HCEC 1CT (cell line): ENCODE measurements around the gene RRP1.

Experiments used
- DNase-seq: peaks from one replicate; pipeline ENCODE4 v3.0.0-alpha.2; 2017

The RRP1 gene

DNA sequence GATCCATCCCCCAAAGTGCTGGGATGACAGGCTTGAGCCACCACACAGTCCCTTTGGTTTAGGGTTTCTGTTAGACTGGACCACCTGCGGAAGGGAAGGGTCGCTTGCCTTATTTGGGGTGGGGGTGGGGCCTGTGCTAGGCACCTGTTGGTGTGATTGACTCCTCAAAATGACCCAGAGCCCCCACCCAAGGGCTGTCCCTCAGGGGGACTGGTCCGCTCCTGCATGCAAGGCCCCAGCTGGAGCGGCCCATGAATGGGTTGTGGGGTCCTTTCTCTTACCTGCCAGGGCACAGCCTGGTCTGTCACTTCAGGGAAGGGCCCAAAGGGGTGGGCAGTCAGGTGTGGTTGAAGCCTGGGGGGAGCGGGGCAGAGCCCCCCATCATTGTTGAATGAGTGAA is 11.4 kb upstream of the RRP1 start:
- DNase-seq = no peak

DNA sequence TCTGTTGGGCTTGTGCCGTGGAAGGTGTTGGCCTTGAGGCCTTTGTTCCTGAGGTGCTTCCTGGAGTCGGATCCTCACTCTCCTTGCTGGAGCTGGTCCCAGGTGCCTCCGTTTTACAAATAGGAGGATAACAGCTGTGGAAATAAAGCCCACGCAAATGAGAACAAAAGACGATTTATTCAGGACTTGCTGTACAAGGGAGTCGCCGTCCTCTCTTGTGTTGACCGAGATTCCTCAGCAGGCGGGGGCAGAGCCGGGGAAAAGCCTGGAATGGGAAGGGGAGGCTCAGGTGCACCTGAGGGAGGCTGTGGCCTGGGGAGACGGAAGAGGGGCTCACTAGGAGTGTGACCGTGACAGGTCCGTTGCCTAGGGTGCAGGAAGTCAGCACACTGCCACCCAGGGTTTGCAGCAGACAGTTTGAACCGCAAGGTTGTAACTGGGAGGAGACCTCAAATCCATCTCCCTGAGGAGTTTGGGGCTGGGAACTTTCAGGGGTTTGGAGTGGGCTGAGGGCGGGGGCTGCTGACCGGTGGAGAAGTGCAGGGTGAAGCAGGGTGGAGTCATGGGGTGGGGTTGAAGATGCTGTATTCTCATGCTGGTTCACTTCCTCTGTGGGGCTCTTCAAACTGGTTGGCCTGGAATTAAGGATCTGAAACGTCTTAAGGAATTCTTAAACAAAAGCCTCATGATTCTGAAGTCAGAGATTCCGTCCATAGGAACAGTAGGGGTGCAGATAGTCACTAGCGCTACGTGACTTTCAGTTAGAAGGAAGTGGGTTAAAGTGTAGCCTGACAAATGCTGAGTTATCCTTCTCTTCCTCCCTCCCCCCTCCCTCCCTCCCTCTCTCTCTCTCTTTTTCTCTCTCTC is 10.7 kb upstream of the RRP1 start:
- peak; percentile 18 for DNase-seq

DNA sequence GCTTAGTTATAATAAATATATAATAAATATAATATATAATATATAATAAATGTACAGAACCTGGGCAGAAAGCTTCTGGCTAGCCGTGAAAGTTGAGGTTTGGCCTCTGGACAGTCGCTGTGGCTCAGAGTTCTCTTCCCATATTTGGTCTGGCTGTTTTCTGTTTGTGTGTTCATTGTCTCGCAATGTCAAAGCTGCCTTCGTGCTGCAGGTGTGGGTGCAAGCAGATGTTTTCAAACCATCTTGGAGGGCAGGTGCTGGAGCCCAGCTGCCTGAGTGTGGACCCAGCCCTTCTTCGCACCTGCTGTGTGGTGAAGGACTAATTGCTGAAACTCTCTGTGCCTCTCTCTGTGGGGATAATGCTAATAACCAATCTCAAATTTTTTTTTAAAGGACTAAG is 9.7 kb upstream of the RRP1 start:
- no peak for DNase-seq

DNA sequence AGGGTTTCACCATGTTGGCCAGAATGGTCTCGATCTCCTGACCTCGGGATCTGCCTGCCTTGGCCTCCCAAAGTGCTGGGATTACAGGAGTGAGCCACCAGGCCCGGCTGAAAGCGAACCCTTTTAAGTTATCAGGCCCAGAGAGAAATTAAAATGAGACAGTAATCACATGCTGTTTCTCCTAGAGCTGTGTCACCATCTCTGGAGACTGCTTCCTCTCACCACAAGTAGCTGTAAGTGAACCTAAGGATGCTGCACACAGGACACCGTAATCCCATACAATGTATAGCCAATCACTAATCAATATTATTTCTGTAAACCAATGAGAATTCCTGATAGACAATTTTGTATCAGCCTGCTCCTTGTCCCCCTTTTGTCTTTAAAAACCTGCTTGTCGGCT is 7.5 kb upstream of the RRP1 start:
- no peak for DNase-seq

DNA sequence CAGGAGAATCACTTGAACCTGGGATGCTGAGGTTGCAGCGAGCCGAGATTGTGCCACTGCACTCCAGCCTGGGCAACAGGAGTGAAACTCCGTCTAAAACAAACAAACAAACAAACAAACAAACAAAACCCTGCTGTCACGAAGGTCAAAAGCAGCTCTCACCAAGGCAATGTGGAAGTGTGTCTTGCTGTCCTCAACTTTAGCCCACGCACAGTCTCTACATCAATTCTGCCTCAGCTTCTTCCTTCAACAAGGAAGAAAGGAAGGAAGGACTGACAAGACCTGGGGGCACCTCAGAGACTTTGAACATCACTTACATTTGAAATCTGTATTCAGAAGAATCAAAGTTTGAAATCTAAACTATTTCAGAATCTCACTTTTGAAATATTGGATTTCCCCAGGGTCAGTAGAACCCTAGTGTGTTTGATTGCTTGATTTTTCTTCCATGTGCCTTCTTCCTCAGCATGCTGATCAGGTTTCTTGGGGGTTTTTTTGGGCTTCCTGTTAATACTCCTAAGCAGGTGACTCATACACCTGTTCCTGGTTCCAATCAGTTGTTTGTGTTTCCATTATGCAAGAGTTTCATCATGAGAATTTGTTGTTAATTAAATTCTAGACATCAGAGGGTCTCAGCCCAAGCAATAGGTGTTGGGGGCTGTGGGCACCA is 6.8 kb upstream of the RRP1 start:
- DNase-seq = no peak

DNA sequence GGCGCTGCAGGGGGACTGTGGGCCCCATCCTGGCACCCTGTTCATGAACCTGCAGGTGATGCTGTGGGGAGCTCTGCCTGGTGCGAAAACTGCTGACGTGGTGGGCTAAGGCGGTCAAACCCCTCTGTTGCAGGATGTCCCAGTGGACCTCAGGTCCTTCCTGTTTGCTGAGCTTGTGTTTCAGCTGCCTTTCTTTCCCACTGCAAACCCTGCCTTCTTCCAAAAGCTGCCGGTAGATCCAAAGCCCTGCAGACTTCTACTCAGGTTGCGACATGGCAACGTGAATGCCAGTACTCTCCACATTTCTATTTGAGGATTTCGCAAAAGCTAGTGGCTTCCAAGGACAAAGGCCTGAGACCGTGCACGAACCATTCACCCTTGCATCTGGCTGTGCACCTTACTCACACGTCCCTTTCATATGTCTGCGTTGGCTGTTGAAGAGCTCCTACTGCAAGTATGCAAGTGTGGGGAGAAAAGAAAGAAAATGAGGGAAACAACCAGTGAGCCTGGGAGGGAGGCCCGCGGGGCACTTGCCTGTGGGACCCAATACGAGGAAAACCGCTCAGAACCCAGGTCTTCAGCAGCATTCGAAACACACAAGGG is 6.2 kb upstream of the RRP1 start:
- DNase-seq = no peak

DNA sequence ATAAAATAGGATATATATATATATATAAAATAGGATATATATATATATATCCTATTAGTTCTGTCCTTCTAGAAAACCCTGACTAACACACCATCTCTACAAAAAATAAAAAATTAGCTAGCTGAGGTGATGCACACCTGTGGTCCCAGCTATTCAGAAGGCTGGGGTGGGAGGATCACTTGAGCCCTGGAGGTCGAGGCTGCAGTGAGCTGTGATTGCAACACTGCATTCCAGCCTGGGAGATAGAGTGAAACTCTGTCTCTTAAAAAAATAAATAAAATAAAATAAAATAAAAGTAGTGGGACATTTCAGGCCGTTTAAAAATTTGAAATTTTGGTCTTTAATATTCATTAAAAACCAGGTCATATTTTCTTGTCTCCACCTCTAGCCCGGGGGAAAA is 4.2 kb upstream of the RRP1 start:
- DNase-seq = no peak

DNA sequence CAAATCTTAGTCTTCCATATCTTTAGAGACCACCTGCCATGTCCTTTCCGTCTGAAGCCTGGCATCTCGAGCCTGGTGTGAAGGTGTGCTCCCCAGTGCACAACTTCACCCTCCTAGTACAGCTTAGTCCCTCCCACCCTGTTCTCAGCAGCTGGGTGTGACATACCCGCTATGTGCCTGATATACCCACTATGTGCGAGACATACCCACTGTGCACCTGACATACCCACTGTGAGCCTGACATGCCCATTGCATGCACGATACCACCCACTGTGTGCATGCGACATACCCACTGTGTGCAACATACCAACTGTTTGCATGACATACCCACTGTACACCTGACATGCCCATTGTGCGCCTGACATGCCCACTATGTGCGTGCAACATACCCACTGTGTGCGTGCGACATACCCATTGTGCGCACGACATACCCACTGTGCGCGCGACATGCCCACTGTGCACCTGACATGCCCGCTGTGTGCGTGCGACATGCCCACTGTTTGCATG is 3.0 kb upstream of the RRP1 start:
- no peak for DNase-seq

DNA sequence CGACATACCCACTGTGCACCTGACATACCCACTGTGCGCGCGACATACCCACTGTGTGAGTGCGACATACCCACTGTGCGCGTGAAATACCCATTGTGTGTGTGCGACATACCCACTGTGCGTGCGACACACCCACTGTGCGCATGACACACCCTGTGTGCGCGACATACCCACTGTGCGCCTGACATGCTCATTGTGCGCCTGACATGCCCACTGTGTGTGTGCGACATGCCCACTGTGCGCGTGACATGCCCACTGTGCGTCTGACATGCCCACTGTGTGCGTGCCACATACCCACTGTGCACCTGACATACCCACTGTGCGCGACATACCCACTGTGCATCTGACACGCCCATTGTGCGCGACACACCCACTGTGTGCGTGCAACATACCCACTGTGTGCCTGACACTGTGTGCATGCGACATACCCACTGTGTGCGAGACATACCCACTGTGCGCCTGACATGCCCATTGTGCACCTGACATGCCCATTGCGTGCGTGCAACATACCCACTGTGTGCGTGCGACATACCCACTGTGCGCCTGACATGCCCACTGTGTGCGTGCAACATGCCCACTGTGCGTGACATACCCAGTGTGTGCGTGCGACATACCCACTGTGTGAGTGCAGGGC is 2.5 kb upstream of the RRP1 start:
- DNase-seq = no peak

DNA sequence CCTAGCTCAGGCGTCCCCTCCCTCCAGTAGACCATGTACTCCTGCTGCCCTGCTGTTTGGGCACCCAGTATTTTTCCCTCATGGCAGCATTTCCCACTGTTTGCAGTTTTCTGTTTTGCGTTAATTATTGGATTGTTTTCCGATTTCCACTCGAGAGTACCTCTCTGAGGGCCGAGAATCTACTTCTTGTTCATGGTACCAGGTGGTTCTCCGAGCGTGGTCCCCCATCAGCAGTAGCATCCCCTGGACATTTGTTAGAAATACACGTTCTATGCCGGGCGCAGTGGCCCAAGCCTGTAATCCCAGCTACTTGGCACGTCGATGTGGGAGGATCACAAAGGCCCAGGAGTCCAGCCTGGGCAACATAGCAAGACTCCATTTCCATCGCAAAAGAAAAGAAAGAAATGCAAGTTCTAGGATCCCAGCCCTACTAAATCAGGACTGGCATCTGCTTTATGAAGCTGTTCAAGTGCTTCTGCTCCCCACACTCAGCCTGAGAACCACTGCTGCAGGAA is 690 bp downstream of the RRP1 start:
- DNase-seq = no peak

DNA sequence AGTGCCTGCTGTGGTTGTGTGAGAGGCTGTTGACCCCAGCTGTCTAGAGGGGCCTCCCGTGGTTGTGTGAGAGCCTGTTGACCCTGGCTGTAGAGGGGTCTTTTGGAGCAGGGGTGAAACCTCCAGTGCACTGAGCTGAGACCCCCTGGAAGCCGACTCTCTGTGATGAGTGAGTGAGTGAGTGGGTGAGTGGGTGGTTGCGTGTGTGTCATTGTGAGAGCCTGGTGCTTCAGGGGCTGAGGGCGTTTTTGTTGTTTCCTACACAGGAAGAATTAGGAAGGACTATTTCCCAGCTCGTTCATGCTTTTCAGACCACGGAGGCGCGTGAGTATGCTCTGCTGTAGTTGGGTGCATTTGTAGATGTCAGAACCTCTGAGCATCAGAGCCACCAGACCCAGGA is 3.0 kb downstream of the RRP1 start:
- DNase-seq = no peak

DNA sequence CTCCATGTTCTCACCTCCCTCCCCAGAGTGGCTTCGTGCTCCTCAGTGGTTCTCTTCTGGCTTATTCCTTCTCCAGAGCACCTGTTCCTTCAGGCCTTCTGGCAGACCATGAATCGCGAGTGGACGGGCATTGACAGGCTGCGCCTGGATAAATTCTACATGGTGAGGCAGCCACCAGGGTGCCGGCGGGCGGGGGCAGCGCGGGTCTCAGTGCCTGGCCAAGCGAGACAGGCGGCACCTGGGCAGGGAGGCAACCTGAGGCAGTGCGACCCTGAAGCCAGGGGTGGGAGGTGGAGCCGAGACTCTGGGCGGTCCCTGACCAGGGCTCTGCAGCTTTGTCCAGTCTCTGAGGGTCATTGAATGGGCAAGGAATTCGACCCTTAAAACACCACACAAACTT is 3.9 kb downstream of the RRP1 start:
- DNase-seq = no peak

DNA sequence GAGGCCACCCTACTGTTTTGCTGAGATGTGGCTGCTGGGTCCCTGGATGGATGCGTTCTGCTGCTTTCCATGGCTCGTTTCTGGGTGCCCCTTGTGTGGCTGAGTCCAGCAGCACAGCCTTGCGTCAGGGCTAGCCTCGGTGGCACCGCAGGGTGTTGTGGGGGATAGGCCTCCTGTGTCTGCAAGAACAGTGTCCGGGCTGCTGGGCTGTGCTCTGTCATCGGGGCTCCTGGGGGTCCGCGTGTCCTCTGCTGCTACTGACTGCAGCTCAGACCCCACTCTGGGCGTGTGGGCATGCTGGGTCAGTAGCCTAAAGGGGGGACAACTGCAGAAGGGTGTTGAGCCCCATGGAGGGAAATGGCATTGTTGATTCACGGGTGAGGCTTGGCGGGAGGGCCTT is 4.9 kb downstream of the RRP1 start:
- DNase-seq = no peak

DNA sequence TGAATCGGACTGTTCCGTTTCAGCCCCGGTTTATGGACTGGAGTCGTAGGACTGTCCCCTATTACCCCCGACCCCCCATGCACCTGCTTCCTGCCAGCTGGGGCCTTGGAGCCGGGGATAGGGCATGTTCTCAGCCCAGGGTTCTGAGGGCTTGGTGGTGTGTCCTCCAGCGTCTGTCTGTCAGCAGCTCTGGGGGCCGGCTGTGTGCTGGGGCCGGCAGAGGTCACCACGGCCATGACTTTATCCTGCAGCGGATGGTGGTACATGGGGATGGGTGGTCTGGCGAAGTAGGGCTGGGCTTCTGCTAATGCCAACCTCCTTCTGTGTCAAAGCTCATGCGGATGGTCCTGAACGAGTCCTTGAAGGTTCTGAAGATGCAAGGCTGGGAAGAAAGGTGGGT is 5.5 kb downstream of the RRP1 start:
- DNase-seq = no peak

DNA sequence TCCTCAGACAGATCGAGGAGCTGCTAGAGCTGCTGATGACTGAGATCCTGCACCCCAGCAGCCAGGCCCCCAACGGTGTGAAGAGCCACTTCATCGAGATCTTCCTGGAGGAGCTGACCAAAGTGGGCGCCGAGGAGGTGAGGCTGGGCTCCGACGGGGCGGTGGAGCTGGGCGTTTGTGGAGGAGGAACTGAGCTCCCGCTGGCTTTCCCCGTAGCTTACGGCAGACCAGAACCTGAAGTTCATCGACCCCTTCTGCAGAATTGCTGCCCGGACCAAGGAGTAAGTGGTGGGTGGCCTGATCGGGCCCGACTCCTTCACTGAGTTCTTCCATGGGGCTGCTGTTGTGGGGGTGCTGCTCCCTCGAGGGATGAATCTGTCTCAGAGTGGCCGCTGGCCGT is 8.0 kb downstream of the RRP1 start:
- no peak for DNase-seq

DNA sequence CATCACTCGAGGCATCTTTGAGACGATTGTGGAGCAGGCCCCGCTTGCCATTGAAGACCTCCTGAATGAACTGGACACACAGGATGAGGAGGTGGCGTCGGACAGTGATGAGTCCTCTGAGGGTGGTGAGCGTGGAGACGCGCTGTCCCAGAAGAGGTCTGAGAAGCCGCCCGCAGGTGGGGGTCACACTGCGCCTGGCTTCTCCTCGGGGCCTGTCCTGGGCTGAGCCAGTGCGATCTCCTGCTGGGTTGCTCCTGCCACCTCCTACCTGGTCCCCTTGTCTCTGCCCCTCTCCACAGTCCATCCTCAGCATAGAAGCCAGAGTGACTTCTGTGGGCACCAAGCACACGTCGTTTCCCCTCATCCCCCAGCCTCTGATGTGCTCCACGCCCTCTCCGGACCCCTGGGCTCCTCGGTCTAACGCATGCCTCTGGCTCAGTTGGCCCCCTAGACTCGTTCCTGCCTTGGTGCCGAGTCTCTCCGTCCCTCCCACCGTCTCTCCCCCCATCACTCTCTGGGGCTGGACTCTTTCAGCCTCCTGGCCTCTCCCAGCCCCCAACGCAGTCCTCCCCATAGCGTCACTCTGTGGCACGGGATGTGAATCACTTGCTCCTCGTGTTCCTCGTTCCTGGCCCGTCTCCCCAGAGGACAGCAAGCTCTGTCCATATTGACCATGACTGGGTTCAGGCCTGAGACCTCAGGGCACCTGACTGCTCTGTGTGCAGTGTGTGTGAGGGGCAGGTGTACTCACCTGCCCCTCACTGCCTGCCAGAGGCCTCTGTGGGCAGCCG is 8.7 kb downstream of the RRP1 start:
- DNase-seq = no peak

DNA sequence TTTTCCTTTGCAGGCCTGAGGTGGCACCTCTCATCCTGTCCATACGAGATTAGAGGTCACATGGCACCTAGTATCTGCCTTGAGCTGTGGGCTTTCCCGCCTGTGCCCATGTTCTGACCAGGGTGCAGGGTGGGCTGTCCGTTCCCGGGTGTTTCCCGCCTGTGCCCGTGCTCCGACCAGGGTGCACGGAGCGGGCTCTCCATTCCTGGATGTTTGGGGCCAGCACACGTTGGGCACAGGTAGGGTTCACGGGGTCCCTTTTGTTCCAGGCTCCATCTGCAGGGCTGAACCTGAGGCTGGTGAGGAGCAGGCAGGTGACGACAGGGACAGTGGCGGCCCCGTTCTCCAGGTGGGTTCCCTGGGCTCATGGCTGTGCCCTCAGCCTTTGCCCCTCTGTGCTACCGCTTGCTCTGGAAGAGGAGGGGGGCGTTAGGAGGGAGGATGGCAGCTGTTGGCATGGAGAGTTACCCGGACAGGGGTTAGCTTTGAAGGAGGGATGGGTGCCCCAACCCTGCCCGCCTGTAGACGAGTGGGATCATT is 10.0 kb downstream of the RRP1 start:
- no peak for DNase-seq

DNA sequence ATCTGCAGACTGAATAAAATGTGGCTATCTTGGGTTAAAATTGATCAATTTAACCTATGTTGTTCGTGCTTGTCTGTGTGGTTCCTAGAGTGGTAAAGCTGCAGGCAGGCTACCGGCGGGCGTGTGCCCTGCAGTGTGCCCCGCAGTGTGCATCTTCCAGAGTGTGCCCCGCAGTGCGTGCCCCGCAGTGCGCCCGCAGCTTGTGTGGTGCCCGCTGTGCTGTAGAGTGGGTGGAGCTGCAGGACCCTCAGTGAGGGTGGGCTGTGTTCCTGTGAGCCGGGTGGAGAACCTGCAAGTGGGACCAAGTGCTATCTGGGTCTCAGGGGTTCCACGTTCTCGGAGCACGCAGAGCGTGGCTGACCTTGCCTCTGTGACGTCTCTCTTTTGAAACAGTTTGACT is 10.7 kb downstream of the RRP1 start:
- DNase-seq = no peak

DNA sequence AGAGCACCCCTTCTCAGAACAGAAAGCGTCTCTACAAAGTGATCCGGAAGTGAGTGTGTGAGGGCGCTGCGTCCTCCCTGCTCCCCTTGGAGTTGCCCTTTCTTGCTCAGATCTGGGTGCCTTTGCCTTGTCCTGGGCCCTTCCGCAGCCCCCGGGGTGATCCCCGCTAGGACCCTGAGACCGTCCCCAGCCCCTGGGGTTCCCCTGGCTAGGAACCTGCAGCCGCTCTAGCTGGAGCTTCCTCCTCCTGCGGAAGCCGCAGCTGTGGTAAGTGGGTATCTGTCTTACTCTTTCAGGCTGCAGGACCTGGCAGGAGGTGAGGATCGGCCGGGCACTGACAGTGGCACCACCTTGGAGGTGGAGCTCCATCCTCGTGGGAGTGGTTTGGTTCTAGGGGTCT is 11.2 kb downstream of the RRP1 start:
- DNase-seq = no peak

DNA sequence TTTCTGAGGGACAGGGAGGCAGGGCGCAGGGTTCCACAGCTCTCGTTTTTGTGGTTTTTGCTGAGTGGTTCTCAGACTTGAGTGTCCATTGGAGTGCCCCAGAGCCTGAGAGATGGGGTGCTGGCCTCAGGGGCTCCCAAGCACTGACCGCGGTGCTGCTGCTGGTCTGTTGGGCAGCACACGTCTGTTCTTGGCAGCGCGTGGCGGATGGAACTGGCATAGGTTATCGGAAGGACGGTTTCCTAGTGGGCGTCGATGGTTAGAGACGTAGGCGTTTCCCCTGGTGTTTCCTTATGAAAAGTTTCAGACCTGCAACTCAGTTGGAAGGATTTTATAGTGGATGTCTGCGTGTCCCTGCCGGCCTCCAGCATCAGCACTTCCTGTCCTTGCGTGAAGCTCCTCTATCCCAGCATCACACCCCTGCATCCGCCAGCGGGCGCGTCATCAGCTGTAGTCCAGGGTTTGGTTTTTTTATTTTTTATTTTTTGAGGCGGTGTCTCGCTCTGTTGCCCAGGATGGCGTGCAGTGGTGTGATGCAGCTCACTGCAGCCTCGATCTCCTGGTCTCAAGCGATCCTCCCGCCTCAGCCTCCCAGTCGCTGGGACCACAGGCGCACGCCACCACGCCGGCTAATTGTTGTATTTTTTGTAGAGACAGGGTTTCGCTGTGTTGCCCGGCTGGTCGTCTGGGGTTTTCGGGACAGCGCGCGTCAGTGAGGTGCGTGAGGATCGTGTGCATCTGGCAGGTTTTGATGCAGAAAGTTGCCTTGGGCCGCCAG is 11.8 kb downstream of the RRP1 start:
- DNase-seq = no peak

DNA sequence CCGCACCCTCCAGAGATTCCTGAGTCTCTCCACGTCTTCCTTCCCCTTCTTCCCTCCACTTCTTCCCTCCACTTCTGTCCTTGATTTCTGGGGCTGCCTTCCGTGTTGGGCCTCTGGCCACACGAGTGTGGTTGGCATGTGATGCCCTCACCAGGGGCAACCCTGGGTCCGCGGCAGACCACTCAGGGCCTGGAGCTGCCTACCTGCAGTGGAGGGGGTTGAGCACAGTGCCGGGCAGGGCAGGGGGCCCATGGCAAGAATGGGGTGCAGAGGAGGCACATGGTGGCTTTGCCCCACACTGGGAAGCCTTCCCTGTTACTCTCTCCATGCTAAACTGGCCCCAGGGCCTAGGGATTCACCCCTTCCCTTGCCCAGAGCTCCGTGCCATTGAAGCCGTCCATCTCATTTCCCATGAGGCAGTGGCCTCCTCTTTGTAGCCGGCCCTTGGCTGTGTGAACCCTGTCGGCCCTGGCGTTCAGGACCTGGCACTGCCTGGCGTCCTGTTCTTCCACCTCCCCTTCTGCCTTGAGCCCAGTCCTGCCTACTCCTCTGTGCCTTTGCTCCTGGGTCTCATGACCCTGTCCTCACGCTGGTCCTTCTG is 13.4 kb downstream of the RRP1 start:
- no peak for DNase-seq
